Measurements from ENCODE around the gene KMO.

Gene KMO

DNA sequence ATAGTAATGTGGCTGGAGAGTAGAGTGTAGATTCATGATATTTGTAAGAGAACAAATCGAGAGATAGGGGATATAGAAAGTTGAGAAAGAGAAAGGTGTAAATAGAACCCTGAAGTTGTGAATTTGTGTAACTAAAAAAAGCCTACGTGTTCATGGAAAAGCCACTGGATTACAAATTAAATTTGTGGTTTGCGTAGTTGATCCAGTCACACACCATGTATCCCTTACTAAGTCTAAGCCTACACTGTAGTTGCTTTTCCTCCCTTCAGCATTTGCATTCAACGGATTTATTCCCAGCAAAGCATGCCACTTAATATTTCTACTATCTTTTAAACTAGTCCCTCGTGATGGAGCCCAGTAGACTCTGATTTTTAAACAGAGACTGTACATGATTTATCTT is 24.9 kb downstream of the KMO start:
- TF ChIP-seq POLR2A (IDR thresholded peaks at IDR 0.05; ENCODE audit: low read depth, low read length): no peak
- DNase-seq (ENCODE audit: insufficient read length, low spot score): no peak
- no peak for FAIRE-seq

GRCh38 chr1:241557551-241558193 is 25.5 kb downstream of the KMO start:
- no peak for TF ChIP-seq POLR2A (IDR thresholded peaks at IDR 0.05; ENCODE audit: low read depth, low read length)
- DNase-seq (ENCODE audit: insufficient read length, low spot score) (no peak), FAIRE-seq (no peak)

GRCh38 chr1:241560146-241560848 is 28.1 kb downstream of the KMO start:
- FAIRE-seq: no peak
- no peak for TF ChIP-seq POLR2A (IDR thresholded peaks at IDR 0.05; ENCODE audit: low read depth, low read length)
- no peak for DNase-seq (ENCODE audit: insufficient read length, low spot score)

DNA sequence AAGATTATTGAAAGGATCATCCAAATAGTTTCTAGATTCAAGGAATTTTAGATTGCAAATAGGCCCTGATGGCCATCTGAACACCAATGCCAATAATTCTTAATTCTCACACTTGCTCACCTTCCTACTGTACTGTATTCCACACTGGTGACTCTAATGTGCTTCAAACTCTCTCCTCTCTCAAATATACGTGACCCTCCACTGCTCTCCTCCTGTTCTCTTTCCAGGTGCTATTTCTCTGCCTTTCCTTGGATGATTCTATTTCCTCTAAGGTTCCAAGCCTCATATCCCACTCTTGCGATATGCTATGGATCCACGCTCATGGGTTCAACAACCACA is 28.6 kb downstream of the KMO start:
- DNase-seq (ENCODE audit: insufficient read length, low spot score) (no peak), FAIRE-seq (no peak)
- TF ChIP-seq POLR2A (IDR thresholded peaks at IDR 0.05; ENCODE audit: low read depth, low read length): no peak

DNA sequence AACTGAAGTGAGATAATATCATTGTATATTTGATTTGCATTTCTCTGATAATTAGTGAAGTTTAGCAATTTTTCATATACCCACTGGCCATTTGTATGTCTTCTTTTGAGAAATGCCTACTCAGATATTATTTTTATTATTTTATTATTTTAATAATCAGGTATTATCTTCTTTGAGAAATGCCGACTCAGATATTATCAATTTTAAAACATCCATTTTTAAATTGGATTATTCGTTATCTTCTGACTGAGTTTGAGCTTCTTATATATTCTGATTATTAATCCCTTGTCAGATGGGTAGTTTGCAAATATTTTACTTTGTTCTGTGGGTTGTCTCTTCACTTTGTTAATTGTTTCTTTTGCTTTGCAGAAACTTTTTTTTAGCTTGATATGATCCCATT is 37.7 kb downstream of the KMO start:
- no peak for DNase-seq (ENCODE audit: insufficient read length, low spot score)
- TF ChIP-seq POLR2A (IDR thresholded peaks at IDR 0.05; ENCODE audit: low read depth, low read length): no peak
- FAIRE-seq: no peak

GRCh38 chr1:241574154-241574553 is 42.0 kb downstream of the KMO start:
- DNase-seq (ENCODE audit: insufficient read length, low spot score) (no peak), FAIRE-seq (no peak)
- TF ChIP-seq POLR2A (IDR thresholded peaks at IDR 0.05; ENCODE audit: low read depth, low read length): no peak

GRCh38 chr1:241579434-241579833 is 47.3 kb downstream of the KMO start:
- no peak for DNase-seq (ENCODE audit: insufficient read length, low spot score)
- TF ChIP-seq POLR2A (IDR thresholded peaks at IDR 0.05; ENCODE audit: low read depth, low read length): no peak
- FAIRE-seq: no peak

GRCh38 chr1:241582921-241583321 is 50.7 kb downstream of the KMO start:
- FAIRE-seq (no peak), DNase-seq (ENCODE audit: insufficient read length, low spot score) (no peak)
- no peak for TF ChIP-seq POLR2A (IDR thresholded peaks at IDR 0.05; ENCODE audit: low read depth, low read length)

GRCh38 chr1:241586905-241587512 is 54.8 kb downstream of the KMO start:
- DNase-seq (ENCODE audit: insufficient read length, low spot score) (no peak), FAIRE-seq (no peak)
- TF ChIP-seq POLR2A (IDR thresholded peaks at IDR 0.05; ENCODE audit: low read depth, low read length): no peak

DNA sequence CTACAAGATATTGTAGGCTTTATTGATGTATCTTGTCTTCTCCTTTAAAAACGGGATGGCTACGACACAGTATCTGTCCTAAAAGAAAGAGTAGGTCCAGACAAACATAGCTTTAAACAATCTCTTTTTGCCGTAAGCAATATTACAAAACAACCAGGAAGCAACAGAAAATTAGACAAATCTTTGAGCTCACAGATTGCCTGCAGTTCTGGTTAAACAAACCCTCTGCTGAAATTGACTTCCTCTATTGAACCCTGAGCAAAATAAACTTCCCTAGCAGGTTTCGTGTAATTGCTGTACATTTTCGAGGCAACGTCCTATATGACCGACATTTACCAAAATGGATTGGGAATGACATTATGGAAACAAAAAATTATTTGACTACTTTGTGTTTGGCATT is 57.3 kb downstream of the KMO start:
- DNase-seq (ENCODE audit: insufficient read length, low spot score) (no peak), FAIRE-seq (no peak)
- TF ChIP-seq POLR2A (IDR thresholded peaks at IDR 0.05; ENCODE audit: low read depth, low read length): no peak

- FAIRE-seq (no peak), DNase-seq (ENCODE audit: insufficient read length, low spot score) (no peak)
- TF ChIP-seq POLR2A (IDR thresholded peaks at IDR 0.05; ENCODE audit: low read depth, low read length): no peak
Measured at GRCh38 chr1:241590719-241591118, 58.5 kb downstream of the KMO start.

DNA sequence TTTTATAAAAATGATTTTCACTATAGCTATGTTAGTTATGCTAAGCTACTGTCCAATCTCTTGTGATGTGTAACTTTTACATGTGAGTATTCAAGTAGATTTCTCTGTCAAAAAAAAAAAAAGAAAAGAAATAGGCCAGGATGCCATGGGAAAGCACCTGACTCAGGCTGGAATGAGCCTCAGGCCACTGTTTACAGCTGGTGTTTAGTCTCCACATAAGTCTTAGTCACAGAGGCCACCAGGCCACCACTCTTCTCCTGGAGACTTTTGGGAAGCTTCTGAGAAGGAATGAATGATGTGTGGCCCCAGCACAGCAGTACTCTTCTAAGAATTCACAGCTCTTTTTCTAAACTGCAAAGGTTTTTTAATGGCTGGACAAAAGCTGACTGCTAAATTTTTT is 59.1 kb downstream of the KMO start:
- peak; percentile 33 for FAIRE-seq
- DNase-seq (ENCODE audit: insufficient read length, low spot score): no peak

DNA sequence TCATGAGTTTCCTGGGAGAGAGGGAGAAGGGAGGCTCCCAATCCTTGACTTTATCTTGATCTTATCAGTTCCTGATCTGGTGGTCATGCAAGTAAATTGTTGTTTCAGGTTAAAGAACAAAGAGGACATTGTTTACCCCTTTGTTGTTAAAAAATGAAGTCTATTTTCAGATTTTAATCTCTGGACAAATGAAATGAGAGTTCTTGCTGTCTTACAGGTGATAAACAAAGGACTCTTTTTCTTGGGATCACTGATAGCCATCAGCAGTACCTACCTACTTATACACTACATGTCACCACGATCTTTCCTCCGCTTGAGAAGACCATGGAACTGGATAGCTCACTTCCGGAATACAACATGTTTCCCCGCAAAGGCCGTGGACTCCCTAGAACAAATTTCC is 59.6 kb downstream of the KMO start:
- no peak for DNase-seq (ENCODE audit: insufficient read length, low spot score)
- TF ChIP-seq POLR2A (IDR thresholded peaks at IDR 0.05; ENCODE audit: low read depth, low read length): no peak
- FAIRE-seq: no peak

More for the DNA sequence above, 59.1 kb downstream of the KMO start:
- TF ChIP-seq POLR2A (IDR thresholded peaks at IDR 0.05; ENCODE audit: low read depth, low read length): no peak

DNA sequence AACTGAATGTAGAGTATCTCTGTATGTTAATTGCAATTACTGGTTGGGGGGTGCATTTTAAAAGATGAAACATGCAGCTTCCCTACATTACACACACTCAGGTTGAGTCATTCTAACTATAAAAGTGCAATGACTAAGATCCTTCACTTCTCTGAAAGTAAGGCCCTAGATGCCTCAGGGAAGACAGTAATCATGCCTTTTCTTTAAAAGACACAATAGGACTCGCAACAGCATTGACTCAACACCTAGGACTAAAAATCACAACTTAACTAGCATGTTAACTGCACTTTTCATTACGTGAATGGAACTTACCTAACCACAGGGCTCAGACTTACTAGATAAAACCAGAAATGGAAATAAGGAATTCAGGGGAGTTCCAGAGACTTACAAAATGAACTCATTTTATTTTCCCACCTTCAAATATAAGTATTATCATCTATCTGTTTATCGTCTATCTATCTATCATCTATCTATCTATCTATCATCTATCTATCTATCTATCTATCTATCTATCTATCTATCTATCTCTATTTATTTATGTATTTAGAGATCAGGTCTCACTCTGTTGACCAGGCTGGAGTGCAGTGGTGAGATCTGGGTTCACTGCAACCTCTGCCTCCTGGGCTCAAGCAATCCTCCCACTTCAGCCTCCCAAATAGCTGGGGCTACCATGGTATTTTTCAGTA is 60.2 kb downstream of the KMO start:
- TF ChIP-seq POLR2A (IDR thresholded peaks at IDR 0.05; ENCODE audit: low read depth, low read length): no peak
- FAIRE-seq (peak; percentile 93), DNase-seq (ENCODE audit: insufficient read length, low spot score) (no peak)

Measured in H54 (cell line).